GM18870 (cell line): ENCODE results near the gene CELF4.

Source experiments
- ATAC-seq: cut with Tn5 transposase; IDR thresholded peaks from one replicate; pipeline ENCODE4 v1.9.1; 2021; ENCODE audit warnings: moderate library complexity; ENCODE audit not compliant: unreplicated experiment

CELF4 gene

GRCh38 chr18:37527395-37527794 lies 38.2 kb downstream of the CELF4 start:
- ATAC-seq: no peak

DNA sequence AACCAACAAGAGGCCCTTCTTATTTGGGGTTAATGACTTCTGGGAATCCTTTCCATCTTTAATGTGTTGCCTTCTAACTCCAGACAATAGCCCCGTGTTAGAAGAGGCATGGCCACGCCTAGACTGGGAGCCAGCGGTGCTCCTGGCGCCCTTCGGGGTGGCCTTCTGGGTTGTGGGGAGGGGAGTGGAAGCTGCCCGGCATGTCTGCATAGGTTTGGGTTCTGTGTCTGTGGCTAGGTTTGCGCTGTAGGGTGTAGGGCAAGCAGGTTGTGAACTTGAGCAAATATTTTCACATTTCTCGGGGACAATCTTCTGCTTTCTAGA lies 40.4 kb downstream of the CELF4 start:
- ATAC-seq: no peak

GRCh38 chr18:37524498-37525261 lies 40.9 kb downstream of the CELF4 start:
- ATAC-seq: no peak

- ATAC-seq: no peak
Observed at GRCh38 chr18:37524139-37524497, 41.5 kb downstream of the CELF4 start.

- no peak for ATAC-seq
Observed at GRCh38 chr18:37521510-37522465, 43.8 kb downstream of the CELF4 start.

DNA sequence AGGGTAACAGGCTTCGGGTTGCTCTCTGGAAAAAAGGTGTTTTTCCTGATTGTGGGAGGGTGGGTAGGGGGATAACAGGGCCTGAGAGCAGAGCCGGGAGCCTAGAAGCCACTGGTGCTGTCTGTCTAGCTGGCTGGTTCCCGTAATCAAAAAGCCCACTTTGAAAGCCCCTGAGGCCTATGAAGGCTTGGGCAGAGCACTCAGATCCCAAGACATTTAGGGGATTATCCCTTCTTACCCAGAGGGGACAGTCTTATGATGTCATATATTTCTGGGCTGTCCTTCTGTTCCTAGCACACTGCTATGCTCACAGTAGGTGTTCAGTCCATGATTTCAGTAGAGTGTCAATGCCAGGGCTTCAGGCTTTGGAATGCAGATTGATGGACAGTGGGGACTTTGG lies 45.1 kb downstream of the CELF4 start:
- no peak for ATAC-seq

DNA sequence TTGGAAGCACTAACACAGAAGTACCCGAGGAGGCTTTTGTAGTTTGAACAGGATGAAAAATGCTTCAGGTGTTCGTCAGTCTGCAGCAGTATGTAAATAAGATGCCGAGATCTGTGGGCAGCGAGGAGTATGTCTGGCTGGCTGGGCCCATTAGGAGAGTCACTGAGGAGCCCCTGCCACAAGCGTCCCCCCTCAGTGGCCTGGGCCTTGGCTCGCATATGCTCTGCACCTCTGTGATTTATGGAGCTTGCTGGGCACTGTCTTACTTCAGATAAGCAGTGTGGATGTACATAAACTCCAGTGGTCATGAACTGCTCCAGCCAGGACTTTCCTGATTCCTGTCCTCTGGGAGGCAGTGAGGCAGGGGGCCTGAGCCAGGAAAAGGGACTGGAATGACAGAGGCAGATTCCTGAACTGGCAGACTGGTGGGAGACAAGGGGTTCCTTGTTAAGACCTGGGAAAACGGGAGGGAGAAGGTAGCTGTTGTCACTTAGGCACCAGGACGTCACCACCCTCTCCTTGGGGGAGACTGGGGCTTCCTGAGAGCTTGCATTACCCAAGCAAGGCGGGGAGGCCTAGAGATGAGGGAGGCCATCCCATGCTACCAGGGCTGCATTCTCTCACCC lies 46.0 kb downstream of the CELF4 start:
- ATAC-seq: no peak

GRCh38 chr18:37516361-37516853 lies 49.2 kb downstream of the CELF4 start:
- ATAC-seq: no peak

GRCh38 chr18:37514953-37515352 lies 50.6 kb downstream of the CELF4 start:
- ATAC-seq: no peak

GRCh38 chr18:37512400-37512799 lies 53.2 kb downstream of the CELF4 start:
- ATAC-seq: no peak

DNA sequence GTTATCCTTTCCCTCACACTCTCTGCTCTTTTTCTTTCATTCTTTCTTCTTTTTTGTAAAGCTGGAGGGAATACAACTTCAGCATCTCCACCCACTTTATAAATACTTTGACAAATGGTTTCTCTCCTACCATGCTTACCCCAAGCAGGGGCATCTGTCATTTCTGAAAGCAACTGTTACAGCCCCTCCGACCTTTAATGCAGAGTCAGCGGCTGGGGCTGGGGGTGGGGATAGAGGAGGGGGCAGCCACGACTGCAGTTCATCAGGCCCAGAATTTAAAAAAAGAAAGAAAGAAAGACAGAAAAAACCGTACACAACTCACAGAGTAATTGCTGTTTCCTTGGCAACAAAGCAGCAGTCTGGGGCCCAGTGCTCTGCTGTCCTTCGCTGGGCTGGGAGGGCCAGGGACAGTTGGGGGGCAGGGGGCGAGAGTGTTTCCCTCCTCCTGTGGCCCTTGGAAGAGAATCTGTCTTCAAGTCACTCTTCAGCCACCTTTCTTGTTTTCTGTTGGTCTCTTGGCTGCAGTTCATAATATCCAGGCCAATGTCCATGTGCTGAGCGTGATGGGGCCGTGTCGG lies 53.8 kb downstream of the CELF4 start:
- ATAC-seq: no peak

GRCh38 chr18:37509600-37509999 lies 56.0 kb downstream of the CELF4 start:
- ATAC-seq: no peak

DNA sequence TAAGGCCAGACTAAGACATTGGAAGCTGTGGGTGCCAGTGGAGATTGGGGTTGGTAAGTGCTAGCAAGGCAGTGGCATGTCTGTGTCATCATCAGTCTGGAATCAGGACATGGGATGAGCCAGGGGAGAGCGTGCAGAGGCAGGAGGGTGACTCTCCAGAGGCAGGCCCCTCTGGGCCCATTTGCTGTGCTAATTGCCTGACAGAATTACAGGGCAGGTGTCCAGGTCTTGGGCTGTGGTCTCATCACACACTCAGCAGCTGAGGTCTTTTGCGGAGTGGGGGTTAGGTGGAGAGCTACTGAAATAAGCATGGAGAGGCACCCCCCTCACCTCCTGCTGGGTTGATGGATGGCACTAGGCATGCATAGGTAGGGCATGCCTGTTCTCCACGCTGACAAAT lies 57.4 kb downstream of the CELF4 start:
- no peak for ATAC-seq

DNA sequence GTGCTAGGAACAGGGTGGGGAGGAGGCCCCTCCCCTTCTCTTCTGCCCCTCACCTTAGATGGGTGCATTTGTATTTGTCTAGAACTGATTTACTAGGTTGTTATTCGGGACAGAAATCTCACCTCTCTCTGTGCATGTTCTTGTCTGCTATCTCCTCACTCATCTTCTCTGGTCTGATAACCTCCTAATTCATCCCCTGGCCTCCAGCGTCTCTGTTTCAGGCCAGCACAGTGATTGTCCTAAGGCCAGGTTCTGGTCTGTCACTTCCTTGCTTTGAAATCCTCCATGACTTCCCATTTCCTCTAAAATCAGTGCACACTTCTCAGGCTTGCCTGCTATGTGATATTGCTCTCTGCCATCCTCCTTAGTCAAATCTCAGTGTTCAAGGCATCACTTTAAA lies 58.4 kb downstream of the CELF4 start:
- no peak for ATAC-seq

DNA sequence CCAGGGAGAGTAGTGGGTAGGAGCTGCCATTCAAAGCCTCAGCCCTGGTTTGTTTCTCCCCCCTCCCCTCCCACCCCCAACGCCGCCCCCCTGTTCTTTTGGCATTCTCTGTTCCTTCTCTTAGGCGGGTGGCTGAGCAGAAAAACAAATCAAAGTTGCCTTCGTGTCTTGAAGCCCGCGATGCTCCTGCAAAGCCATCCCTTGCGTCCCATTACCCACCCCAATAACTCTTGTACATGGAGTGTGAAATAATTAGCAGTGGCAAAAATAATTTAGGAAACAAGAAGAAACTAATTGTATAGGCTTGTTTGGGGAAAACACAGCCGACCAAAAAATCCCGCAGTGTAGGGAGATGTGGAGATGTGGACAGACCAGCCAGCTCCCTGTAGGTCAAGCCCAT lies 59.6 kb downstream of the CELF4 start:
- no peak for ATAC-seq

DNA sequence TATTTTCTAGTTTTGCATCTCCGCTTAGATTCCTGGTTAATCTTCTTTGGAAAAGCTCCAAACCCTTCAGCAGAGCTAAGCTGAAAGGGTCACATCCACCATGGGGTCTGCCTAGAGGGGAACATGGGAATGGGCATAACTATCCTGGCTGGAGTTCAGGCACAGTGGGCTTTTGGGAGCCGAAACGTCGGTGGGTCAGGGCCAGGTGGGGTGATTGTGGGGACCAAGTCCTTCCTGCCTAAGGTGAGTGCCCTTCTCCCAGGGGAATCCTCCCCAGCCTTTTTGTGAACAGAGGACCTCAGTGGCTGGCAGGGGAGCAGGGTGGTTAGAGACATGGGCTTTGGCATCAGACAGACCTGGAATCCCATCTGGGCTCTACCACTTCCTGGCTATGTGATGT lies 60.3 kb downstream of the CELF4 start:
- ATAC-seq: no peak

DNA sequence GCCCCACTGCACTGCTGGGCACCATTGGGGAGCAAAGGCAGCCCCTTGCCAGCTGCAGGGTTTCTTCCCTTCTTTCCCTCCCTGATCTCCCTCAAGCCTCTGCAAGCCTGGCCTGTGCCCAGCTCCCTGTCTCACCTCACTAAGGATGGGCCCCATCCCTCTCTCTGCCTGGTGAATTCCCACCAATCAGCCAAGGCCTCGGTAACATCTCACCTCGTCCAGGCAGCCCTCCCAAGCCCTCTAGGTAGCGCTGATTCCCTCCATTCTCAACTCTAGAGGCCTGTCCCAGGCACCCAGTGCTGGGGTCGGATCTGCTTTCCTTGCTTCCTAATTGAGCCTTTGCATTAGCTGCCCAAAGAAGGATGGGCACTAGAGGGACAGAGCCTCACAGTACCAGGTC lies 63.0 kb downstream of the CELF4 start:
- ATAC-seq: no peak

- no peak for ATAC-seq
Observed at GRCh38 chr18:37502036-37502435, 63.6 kb downstream of the CELF4 start.

GRCh38 chr18:37501136-37501535 lies 64.5 kb downstream of the CELF4 start:
- no peak for ATAC-seq

- ATAC-seq: no peak
Observed at GRCh38 chr18:37499913-37500312, 65.7 kb downstream of the CELF4 start.

GRCh38 chr18:37499044-37499443 lies 66.6 kb downstream of the CELF4 start:
- ATAC-seq: no peak
